Measurements from ENCODE around the gene TRPM2. TPM values are rescaled to one million over a fixed set of nuclear protein-coding genes. Genes with fewer than 3 reads are reported as not detected.

TRPM2 gene
- total RNA-seq, 4 donors from 2014 or later, result 1.6 to 3.5 (median 2.7) TPM

DNA sequence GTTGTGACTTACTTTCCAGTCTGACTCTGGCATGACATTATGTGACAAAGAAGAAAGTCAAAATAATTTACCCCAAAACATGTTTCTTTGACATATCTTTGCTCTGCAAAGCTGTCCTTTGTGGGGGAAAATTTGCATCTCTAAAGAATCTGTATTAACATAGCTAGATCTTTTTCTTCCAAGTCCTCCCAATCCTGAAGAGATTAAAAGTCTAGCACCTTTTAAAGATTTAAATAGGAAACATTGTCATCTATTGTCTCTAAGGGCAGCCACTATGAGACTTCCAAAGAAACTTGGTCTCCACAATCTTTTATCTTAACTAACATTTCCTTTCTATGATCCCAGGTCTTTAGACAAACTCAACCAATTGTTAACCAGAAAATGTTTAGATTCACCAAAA lies 117.9 kb downstream of the TRPM2 start:
- no peak overlapping the region for H3K4me3 ChIP-seq
- intact Hi-C loops (cut with DNase I), result no loop called here
- no peaks in the 10 kb centered on the region for H3K4me1 ChIP-seq
- H3K27me3 ChIP-seq, result no peaks in the 10 kb centered on the region
- no peak for DNase-seq (ENCODE audit: extremely low spot score)
- no peaks in the 10 kb centered on the region for H3K9me3 ChIP-seq
- no peak for TF ChIP-seq EP300 (IDR thresholded peaks at IDR 0.05)
- no peaks in the 10 kb centered on the region for H3K36me3 ChIP-seq
- H3K27ac ChIP-seq (replicated peaks in 1 of 4), result no peak overlapping the region

DNA sequence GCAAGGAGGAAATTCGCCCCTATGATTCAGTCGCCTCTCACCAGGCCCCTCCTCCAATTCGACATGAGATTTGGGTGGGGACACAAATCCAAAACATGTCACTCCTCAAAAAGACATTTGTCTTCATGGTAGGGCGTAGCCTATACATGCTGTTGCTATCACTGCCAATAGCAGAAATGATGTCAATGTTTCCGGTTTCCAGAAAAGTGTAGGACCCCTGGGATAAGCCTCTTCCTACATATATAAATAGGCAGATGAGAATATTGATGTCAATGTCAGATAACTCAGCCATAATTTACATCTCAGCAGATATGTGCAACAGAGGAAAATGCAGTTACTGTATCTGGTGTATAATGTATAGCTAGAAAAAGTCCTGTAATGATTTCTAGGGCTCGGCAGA lies 118.6 kb downstream of the TRPM2 start:
- WGBS, result 77% methylated on average over 6 of the region's 6 CpGs
- no peak overlapping the region for H3K4me3 ChIP-seq
- no peaks in the 10 kb centered on the region for H3K9me3 ChIP-seq
- no peaks in the 10 kb centered on the region for H3K27me3 ChIP-seq
- intact Hi-C loops (cut with DNase I), result no loop called here
- TF ChIP-seq POLR2AphosphoS5 (IDR thresholded peaks at IDR 0.05) (no peak), EP300 (IDR thresholded peaks at IDR 0.05) (no peak), POLR2A (IDR thresholded peaks at IDR 0.05; ENCODE audit: low read depth) (no peak)
- TF ChIP-seq, protein P1, sequence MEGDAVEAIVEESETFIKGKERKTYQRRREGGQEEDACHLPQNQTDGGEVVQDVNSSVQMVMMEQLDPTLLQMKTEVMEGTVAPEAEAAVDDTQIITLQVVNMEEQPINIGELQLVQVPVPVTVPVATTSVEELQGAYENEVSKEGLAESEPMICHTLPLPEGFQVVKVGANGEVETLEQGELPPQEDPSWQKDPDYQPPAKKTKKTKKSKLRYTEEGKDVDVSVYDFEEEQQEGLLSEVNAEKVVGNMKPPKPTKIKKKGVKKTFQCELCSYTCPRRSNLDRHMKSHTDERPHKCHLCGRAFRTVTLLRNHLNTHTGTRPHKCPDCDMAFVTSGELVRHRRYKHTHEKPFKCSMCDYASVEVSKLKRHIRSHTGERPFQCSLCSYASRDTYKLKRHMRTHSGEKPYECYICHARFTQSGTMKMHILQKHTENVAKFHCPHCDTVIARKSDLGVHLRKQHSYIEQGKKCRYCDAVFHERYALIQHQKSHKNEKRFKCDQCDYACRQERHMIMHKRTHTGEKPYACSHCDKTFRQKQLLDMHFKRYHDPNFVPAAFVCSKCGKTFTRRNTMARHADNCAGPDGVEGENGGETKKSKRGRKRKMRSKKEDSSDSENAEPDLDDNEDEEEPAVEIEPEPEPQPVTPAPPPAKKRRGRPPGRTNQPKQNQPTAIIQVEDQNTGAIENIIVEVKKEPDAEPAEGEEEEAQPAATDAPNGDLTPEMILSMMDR (IDR thresholded peaks at IDR 0.05), result no peak
- DNase-seq (ENCODE audit: extremely low spot score), result no peak
- no peaks in the 10 kb centered on the region for H3K36me3 ChIP-seq
- no peak overlapping the region for H3K27ac ChIP-seq (replicated peaks in 1 of 4)
- no peaks in the 10 kb centered on the region for H3K4me1 ChIP-seq

DNA sequence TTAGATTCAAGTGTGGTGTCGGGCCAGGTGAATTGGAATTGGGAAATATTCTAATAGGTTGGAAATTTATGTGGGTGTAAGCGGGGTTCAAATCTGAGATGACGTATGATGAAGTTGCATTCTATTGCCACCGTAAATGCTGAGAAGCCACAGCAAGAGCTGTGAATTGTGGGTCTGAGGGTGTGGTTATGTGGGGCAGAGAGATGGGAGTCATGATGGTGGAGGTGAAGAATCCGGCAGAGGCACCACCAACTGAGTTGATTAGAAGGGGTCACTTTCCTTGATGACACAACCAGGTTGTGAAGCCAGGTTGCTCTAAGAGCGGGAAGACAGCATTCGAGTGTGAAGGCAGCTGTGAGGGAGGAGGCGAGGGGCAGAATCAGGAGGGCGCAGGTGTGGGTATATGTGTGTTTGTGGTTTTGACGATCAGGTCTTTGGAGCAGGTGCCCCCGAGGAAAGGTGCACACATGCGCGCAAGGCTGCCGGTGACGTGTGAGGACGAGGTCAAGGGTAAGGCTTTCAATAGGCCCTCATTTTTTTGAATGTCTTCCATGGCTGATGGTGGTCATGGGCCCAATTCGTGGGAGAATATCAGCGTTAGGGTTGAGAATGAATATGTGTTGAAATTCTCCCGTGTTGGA lies 120.6 kb downstream of the TRPM2 start:
- Histone ChIP-seq H3K9me3 (no peaks in the 10 kb centered on the region), H3K36me3 (peaks cover 0 to 5% (median 0%) of the 10 kb centered on the region in 4 donors), H3K4me3 (no peak overlapping the region), H3K4me1 (no peaks in the 10 kb centered on the region), H3K27ac (replicated peaks in 1 of 4) (no peak overlapping the region), H3K27me3 (no peaks in the 10 kb centered on the region)
- no peak for DNase-seq (ENCODE audit: extremely low spot score)
- WGBS, result 94% methylated on average over 18 of the region's 19 CpGs
- intact Hi-C loops (cut with DNase I), result no loop called here
- TF ChIP-seq EP300 (IDR thresholded peaks at IDR 0.05) (no peak), POLR2A (IDR thresholded peaks at IDR 0.05; ENCODE audit: low read depth) (no peak), POLR2AphosphoS5 (IDR thresholded peaks at IDR 0.05) (no peak)
- TF ChIP-seq, protein P1 (IDR thresholded peaks at IDR 0.05), result no peak

DNA sequence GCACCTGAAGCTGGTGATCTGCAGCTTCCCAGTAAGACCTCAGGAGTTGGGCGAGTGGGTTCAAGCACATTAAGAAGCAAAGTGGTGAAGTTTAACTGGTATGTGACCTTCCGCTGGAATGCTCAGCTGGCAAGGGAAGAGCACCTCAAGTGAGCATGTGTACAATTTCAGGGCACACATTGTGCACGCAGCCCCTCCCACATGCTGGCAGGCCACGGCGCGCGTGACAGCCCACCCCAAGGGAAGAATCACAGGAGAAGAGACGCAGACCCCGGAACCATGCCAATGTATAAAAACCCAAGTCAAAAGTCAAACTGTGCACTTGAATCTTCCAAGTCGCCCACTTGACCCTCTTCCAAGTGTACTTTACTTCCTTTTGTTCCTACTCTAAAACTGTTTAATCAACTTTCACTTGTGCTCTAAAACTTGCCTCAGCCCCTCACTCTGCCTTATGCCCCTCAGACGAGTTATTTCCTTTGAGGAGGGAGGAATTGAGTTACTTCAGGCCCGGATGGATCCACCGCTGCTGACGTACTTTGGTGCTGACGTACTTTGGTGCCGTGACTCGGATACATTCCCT lies 121.9 kb downstream of the TRPM2 start:
- Histone ChIP-seq H3K27ac (replicated peaks in 1 of 4) (no peak overlapping the region), H3K4me3 (no peak overlapping the region), H3K27me3 (no peaks in the 10 kb centered on the region), H3K4me1 (no peaks in the 10 kb centered on the region), H3K36me3 (peaks cover 0 to 5% (median 0%) of the 10 kb centered on the region in 4 donors), H3K9me3 (no peaks in the 10 kb centered on the region)
- no peak for DNase-seq (ENCODE audit: extremely low spot score)
- WGBS, result 91% methylated on average over 17 of the region's 17 CpGs
- TF ChIP-seq, protein P1 (IDR thresholded peaks at IDR 0.05), result no peak
- TF ChIP-seq POLR2A (IDR thresholded peaks at IDR 0.05; ENCODE audit: low read depth), result no peak
- TF ChIP-seq EP300 (IDR thresholded peaks at IDR 0.05), result no peak
- no peak for TF ChIP-seq POLR2AphosphoS5 (IDR thresholded peaks at IDR 0.05)
- intact Hi-C loops (cut with DNase I), result no loop called here

DNA sequence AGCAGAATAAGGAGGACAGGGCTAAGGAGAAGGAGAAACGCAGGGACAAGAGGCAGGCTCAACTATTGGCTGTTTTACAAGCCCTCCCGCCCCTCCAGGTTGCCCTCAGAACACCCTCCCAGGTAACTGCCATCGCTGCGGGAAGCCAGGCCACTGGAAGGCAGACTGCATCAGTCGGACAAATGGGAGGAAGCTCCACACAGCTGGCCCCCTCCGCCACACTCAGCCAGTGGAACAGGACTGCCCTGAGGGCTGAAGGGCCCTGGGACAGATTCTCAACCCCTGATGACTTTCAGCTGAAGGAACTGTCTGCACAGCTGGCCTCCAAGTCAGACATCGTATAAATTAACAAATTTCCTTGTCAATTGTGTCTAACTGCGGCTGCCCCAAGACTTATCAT lies 123.7 kb downstream of the TRPM2 start:
- H3K9me3 ChIP-seq, result no peaks in the 10 kb centered on the region
- TF ChIP-seq POLR2AphosphoS5 (IDR thresholded peaks at IDR 0.05) (no peak), POLR2A (IDR thresholded peaks at IDR 0.05; ENCODE audit: low read depth) (no peak), EP300 (IDR thresholded peaks at IDR 0.05) (no peak)
- TF ChIP-seq, protein P1 (IDR thresholded peaks at IDR 0.05), result no peak
- peaks cover 0 to 5% (median 0%) of the 10 kb centered on the region in 4 donors for H3K36me3 ChIP-seq
- intact Hi-C loops (cut with DNase I), result no loop called here
- WGBS, result 68% methylated on average over 8 of the region's 8 CpGs
- H3K27ac ChIP-seq (replicated peaks in 1 of 4), result no peak overlapping the region
- H3K27me3 ChIP-seq, result no peaks in the 10 kb centered on the region
- H3K4me3 ChIP-seq, result no peak overlapping the region
- DNase-seq (ENCODE audit: extremely low spot score), result no peak
- H3K4me1 ChIP-seq, result no peaks in the 10 kb centered on the region
